ENCODE data around the gene IRX4.

IRX4 gene

DNA sequence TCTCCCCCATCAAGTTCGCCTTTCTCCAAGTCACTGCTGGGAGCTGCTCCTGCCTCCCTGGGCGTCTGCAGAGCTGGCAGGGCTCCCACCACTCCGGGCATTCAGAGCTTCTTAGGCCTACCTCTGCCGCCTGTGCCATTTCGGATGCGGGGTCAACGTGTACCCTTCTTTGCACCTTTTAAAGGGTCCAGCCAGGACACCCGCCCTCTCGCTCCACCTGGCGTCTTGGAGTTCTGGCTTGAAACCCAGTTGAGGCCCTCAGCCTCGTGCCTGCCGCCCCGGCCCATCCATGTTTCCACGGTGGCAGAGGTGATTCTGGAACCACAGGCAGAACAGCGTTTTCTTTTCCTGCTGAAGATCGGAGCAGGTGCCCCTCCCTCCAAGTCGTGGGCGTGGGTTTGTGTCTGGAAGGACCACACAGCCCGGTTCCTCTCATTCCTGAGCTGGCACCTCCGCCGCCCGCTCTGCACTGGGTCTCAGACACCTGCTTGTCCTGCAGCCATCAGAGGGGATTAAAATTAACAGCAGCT lies 48.6 kb downstream of the IRX4 start:
- no peak for DNase-seq

DNA sequence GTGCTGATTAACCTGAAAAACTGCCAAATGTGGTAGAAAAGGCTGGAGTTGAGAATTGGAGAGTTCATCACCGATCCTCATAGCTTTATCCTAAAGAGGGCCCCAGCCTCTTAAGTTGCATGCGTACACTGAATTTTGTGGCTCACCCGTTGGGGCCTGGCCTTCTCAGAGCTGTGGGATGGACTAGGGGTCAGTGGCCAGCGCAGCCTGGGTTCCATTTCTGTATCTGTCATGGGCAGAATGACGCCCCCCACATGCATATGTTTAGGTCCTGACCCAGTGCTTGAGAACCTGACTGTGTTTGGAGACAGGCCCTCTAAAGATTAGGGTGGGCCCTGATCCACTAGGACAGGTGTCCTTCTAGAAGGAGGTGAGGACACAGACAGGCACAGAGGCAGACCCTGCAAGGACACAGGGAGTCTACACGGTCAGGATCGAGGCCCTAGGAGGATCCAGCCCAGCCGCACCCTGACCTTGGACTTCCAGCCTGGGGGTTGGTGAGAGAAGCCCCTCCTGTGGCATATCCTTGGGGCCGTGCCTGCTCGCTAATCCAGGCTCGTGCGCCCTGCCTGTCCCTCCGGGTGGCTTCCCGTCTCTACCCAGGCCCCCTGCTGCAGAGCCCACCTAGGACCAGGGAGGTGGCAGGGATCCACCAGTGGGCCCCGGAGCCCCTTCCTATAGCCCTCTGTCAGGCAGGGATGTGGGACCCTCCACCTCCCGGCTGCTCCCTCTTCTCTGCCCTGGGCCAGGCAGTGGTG lies 49.3 kb downstream of the IRX4 start:
- no peak for DNase-seq

DNA sequence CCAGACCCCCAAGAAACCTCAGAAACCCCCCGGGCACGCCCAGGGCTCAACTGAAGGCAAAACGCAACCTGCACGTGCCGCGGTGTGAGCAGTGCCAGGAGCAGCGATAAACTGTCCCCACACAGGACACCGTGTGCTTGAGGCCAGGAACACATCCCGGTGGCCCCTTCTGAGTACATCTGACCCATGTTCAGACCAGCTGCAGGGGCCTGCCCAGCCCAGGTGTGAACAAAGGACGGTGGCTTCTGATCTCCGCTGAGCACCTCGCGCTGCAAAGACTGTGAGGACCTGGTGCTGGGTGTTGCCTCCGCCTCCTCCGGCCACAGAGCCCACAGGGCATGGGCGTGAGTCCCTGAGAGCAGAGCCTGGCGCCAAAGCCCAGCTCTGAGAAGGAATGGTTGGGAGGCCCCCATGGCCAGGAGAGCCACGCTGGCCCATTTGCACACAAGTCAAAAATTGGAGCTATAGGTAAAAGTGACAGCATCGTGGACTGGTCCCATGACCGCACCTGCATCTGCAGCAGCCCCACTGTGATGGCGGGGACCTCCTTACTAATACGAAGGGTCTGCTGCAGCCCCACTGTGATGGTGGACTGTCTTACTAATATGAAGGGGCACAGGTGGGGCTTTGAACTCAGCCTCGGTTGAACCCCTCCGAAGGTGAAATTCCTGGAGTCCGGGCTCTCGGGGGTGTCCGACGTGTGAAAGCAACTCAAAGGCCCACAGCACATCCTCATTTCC lies 50.0 kb downstream of the IRX4 start:
- no peak for DNase-seq

DNA sequence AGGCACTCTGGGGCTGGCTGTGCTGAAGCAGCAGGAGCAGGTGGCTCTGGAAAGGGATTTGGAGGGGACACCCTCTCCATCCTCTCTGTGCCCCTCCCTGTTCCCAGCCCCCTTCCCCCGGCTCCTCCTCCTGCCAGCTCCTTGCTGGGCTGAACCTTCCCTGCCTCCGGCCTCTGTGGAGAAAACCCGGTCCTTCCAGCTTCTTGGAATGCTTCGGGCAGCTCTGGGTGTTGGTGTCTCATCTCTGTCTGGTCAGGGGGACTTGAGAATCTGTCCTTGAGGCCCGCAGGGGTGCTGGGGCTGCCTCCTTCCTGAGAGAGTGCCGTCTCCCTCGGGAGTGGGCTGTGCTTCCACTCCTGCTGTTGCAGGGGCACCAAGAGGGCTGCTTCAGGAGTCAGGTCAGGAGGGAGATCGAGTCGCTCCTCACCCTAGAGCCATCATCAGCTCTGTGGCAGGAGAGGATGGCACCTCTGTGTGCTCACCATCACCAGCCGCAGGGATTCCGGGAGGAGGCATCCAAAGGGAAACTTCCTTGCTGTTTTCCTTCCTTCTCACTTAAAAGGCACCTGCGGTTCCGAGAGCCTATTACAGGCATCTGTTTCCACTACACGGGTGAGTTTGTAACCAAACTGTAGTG lies 50.9 kb downstream of the IRX4 start:
- no peak for DNase-seq

DNA sequence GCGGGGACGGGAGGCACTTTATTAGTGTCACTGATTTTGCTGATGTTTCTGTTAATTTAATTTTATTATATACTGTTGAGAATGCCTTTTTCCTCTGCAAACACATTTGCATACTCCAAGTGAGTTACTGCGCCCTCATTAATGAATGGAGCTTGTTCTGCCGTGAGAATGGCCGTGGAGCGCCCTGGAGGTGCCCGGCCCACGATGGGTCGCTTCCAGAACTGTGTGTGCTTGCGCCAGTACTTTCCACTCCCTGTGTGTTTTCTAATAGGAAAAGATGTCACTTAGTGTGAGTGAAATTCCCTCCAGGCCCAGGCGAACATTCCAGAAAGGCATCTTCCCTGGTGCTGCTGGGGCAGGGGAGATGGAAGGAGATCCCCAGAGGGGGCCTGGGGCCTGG lies 51.5 kb downstream of the IRX4 start:
- DNase-seq, result no peak

DNA sequence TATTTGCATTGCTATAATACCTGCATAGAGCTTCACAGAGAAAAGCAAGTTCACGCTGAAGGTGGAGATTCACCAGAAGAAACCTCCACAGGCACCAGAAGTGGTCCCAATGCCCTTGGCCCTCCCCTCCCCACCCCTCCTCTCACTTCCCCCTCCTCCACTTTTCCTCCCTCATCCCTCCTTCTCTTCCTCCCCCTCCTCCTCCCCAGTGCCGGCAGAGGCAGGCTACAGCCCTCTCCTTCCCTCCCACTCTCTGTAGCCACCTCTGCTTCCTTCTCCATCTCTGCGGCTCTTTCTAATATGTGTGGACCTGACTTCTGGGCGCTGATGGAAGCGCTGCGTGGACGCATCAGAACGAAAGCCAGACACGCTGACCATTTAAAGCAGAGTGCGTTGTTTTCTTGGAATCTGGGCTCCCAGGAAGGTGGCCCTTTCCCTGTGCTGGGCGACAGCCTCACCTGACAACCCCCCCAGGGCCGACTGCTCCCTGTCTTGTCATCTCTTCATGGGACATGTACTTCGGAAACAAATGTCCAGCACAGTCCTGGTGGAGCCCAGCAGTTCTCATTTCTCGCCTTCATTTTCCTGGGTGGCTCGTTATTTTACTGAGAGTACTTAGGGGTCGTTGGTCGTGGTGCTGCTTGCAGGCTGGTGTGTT lies 52.0 kb downstream of the IRX4 start:
- DNase-seq, result no peak

DNA sequence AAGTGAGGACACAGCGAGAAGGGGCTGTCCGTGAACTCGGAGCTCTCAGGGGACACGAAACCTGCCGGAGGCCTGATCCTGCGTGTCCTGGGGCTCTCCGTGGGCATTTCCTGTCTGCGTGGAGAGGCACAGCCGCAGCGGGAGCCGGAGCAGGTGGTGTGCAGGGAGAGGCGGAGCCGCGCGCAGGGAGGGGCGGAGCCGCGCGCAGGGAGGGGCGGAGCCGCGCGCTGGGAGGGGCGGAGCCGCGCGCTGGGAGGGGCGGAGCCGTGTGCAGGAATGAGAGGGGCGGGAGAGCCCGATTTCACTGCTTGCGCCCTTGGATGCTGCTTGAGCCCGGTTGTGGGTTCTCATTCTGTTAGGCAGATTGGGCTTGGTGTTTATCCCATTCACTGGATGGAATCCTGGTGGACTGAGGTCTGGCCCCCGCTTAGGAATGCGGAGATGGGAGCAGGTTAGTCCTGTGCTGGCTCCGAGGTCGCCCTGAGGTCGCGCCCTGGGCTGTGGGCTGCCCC lies 54.8 kb downstream of the IRX4 start:
- no peak for DNase-seq

All from activated naive CD4-positive, alpha-beta T cell treated with anti-CD3 and anti-CD28 coated beads, Interleukin-2, amount 50 U/mL, for 16 hours (primary cell).